IMR-90 (cell line): Measurements from ENCODE around the gene DENND1A.

Source experiments
- RFX5 ChIP-seq: IDR thresholded peaks from 2 replicates; pipeline ENCODE4 v1.8.0; 2012; ENCODE audit warnings: low read depth, mild to moderate bottlenecking, low read length, moderate library complexity
- TF ChIP-seq, protein P1 (sequence below): conservative IDR thresholded peaks from 2 replicates; pipeline ENCODE4 v1.5.1; 2012; ENCODE audit warnings: mild to moderate bottlenecking, low read depth, low read length, improper control_type of control experiment

DNA sequence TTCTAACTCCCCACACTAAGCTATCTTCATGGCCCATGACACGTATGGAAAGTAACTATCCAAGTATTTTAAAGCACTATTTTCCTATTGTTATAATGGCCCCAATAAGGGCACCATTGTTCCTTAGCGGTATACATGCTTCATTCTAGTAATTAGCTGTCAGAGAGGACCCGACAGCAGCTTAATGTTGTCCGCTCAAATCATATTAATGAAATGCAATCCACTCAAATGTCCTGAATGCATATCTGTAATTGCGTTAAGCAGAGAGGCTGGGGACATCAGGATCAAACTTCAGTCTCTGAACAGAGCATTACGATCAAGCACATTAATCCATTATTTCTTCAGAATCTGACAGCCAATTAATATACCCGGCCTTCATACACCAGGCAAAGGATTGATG is 434.2 kb downstream of the DENND1A start:
- TF ChIP-seq, protein P1, sequence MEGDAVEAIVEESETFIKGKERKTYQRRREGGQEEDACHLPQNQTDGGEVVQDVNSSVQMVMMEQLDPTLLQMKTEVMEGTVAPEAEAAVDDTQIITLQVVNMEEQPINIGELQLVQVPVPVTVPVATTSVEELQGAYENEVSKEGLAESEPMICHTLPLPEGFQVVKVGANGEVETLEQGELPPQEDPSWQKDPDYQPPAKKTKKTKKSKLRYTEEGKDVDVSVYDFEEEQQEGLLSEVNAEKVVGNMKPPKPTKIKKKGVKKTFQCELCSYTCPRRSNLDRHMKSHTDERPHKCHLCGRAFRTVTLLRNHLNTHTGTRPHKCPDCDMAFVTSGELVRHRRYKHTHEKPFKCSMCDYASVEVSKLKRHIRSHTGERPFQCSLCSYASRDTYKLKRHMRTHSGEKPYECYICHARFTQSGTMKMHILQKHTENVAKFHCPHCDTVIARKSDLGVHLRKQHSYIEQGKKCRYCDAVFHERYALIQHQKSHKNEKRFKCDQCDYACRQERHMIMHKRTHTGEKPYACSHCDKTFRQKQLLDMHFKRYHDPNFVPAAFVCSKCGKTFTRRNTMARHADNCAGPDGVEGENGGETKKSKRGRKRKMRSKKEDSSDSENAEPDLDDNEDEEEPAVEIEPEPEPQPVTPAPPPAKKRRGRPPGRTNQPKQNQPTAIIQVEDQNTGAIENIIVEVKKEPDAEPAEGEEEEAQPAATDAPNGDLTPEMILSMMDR = no peak
- TF ChIP-seq RFX5 = no peak
